GM19397 (cell line): ENCODE results near the gene FOSB.

Experiments
- ATAC-seq: cut with Tn5 transposase; IDR thresholded peaks from one replicate; pipeline ENCODE4 v1.9.1; 2021; ENCODE audit warnings: mild to moderate bottlenecking, moderate library complexity; ENCODE audit not compliant: unreplicated experiment

FOSB gene

GRCh38 chr19:45442408-45442777, 25.4 kb upstream of the FOSB start:
- ATAC-seq, result no peak

- no peak for ATAC-seq
Observed at GRCh38 chr19:45442778-45443461, 24.9 kb upstream of the FOSB start.

DNA sequence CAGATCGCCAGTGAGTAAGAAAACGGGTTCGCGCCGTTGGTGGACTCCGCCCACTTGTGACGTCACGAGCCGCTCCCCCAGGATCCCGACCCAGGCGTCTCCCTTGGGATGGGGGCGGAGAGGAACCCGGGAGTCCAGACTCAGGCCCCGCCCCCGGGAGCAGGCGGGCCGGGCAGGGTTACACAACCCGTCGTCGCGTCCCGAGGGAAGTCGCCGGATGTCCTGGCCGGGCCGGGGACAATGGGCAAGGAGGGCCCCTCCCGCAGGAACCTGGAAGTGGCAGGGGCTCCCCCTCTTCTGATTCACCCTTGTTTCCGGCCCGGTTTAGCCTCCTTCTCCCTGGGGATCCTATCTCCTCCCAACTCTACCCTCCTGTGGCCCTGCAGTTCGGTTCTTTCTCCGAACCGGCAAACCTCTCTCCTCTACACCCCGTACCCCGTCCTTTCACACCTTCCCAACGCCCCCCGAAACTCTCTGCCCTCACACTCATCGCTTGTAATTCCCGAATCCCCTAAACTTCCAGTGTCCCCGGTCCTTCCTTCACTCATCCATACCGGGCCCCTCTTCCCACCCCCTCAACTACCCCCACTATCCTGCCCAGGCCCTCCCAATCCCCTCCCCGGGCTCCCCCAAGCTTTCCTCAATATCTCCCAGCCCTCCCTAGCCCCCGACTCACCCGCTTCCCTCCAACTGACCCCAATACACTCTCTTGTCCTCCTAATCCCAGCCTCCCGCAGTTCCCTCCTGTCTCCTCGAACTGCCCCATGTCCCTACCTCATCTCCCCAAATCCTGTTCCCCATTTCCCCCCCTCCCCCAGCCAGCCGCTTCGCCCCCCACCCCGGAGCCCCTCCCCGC, 24.1 kb upstream of the FOSB start:
- no peak for ATAC-seq

GRCh38 chr19:45444318-45445041, 23.3 kb upstream of the FOSB start:
- ATAC-seq, result peak; percentile 51

GRCh38 chr19:45445139-45445538, 22.7 kb upstream of the FOSB start:
- ATAC-seq, result no peak

DNA sequence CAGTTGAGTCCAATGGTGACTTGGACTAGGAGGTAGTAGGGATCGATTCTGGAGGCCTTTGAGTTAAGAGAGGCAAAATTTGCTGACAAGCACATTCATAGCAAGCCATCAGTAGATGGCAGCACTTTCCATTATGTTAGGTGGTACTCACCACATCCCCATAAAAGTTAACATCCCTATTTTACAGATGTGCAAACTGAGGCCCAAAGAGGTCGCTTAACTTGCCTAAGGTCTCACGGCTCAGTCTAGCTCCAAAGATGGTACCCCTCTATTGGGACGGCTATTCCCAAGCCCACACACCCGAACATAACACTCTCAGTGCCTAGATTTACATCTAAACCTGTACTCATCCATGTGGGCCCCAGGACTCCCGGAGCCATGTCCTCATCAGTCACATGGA, 21.5 kb upstream of the FOSB start:
- ATAC-seq, result no peak

DNA sequence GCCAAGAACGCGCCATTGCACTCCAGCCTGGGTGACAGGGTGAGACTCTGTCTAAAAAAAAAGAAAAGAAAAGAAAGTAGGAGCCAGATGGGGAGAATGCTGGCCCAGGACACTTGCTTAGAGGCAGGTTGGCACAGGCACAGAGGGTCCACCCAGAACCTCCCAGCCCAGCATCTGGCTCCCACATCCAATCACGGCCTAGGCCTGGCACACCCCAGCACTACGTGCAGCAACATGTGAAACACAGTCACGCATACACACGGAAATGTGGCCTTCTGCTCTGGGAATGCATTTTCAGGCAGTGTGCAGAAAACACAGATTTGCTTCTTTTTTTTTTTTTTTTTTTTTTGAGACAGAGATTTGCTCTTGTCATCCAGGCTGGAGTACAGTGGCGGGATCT, 20.9 kb upstream of the FOSB start:
- ATAC-seq, result no peak

- no peak for ATAC-seq
Observed at GRCh38 chr19:45448425-45448756, 19.4 kb upstream of the FOSB start.

DNA sequence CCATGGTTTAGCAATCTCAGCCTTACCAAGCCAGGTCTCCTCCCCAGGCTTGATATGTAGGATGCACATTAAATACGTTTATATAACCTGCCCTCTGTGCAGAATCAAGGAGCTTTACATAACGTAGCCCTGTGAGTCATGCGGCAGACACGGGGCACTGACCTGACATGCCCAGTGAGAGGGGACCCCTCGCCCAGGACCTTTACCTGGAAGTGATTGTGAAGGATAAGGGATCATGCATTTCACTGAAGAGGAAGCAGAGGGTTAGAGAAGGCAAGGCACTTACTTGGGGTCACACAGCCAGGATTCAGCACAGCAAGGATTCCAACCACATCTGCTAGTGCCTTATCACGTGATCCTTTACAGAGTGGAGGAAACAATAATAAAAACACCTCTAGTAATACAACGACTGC, 18.9 kb upstream of the FOSB start:
- no peak for ATAC-seq

DNA sequence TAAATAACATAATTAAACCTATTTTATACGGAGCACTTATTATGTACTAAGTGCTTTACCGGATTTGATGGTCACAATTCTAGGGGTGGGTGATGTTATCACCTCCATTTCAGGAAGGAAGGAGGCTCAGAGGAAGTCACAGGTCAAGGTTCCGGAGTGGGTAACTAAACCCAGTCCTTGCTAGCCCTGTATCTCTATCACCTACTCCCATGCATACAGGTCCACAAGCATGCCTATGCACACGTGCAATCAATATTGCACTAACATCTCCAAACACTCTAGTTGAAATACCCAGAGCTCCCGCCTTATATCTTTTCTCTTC, 17.8 kb upstream of the FOSB start:
- ATAC-seq, result peak; percentile 8

- peak; percentile 13 for ATAC-seq
Observed at GRCh38 chr19:45451131-45451849, 16.5 kb upstream of the FOSB start.

DNA sequence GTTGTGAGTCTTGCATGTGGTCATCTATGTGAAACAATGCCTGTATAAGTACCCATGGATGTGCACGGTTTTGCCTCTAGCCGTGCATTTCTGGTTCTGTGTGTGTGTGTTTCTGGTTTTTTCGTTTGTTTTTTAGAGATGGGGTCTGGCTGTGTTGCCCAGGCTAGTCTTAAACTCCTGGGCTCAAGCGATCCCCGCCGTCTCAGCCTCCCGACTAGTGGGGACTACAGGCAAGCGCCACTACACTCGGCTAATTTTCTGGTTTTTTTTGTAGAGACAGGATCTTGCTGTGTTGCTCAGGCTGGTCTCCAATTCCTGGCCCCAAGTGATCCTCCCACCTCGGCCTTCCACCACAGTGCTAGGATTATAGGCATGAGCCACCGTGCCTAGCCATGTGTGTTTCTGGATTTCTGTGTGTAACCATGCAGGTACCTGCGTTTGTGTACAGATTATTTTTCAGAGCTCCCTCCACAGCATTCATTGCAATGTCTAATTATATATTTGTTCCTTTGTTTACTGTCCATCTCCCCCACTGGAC, 15.9 kb upstream of the FOSB start:
- no peak for ATAC-seq

- no peak for ATAC-seq
Observed at GRCh38 chr19:45455707-45456499, 11.9 kb upstream of the FOSB start.

DNA sequence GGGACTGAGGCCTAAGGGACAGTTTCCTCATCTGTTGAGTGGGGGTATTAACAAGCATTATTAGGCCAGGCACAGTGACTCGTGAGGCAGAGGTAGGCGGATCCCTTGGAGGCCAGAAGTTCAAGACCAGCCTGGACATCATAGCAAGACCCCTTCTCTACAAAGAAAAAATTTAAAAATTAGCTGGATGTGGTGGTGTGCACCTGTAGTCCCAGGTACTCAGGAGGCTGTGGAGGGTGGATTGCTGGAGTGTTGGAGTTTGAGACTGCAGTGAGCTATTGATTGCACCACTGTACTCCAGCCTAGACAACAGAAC, 11.3 kb upstream of the FOSB start:
- ATAC-seq, result no peak

GRCh38 chr19:45457776-45458175, 10.0 kb upstream of the FOSB start:
- no peak for ATAC-seq

GRCh38 chr19:45460807-45461347, 6.9 kb upstream of the FOSB start:
- ATAC-seq, result no peak

GRCh38 chr19:45462174-45462573, 5.6 kb upstream of the FOSB start:
- no peak for ATAC-seq

- ATAC-seq, result no peak
Observed at GRCh38 chr19:45463241-45463640, 4.6 kb upstream of the FOSB start.

DNA sequence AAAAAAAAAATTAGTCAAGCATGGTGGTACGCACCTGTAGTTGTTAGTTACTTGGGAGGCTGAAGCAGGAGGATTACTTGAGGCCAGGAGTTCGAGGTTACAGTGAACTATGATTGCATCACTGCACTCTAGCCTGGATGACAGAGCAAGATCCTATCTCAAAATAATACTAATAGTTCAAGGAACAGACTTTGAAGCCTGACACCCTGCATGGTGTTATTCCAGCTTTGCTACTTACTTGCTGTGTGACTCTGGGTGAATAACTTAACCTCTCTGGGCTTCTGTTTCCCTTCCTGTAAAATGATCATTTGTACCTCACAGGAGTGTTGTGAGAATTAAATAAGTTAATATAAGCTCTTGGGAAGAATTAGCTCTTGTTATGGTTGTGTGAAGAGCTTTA, 3.5 kb upstream of the FOSB start:
- ATAC-seq, result no peak

DNA sequence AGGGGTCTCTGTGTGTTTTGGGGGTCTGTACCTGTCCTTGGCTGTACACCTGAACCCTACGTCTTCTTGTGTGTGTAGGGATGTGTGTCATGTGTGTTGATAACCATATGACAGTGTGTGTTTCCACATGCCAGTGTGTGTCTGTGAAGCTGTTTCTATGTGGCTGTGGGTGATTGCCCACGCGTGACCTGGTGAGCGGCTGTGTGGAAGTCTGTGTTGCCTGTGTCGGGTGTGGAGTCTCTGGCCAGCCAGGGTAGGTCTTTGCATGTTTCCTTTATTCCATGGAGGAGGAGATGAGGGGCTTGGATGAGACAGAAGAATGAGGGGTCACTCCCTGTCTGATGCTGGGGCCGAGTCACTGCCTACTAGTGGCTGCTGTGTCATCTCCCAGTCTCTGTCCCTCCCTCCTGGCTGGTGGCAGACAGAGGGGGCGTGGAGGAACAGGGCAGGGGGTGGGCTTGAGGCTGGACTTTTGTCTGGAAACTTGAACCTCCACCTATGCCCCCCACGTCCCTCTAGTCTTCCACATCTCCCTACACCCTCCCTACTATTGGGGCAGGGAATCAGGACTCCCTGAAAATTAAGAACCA, 2.8 kb upstream of the FOSB start:
- ATAC-seq, result no peak
